ENCODE measurements around the gene TCTA.
"Not testable (repeated sequence)": the region's sequence is repeated elsewhere in the genome, so short reads cannot be mapped to it uniquely, and the experiment has no call there.

TCTA gene

GRCh38 chr3:49399461-49399860 lies 12.8 kb upstream of the TCTA start:
- DNase-seq = peak in 1 of 2 experiments; percentile 32
- TF ChIP-seq POLR2A (IDR thresholded peaks at IDR 0.05; ENCODE audit: low read length) (no peak), GATA1 (IDR thresholded peaks at IDR 0.05; ENCODE audit: low read depth, low read length) (no peak)

- TF ChIP-seq GATA1 (IDR thresholded peaks at IDR 0.05; ENCODE audit: low read depth, low read length) (no peak), POLR2A (IDR thresholded peaks at IDR 0.05; ENCODE audit: low read length) (no peak)
- no peak for DNase-seq
Observed at GRCh38 chr3:49401766-49402165, 10.5 kb upstream of the TCTA start.

- TF ChIP-seq GATA1 (IDR thresholded peaks at IDR 0.05; ENCODE audit: low read depth, low read length) = no peak
- no peak for DNase-seq
Observed at GRCh38 chr3:49403891-49404290, 8.3 kb upstream of the TCTA start.

- not testable (repeated sequence) for DNase-seq
Observed at GRCh38 chr3:49405570-49405969, 6.7 kb upstream of the TCTA start.

GRCh38 chr3:49406571-49407565 lies 5.4 kb upstream of the TCTA start:
- no peak for DNase-seq

GRCh38 chr3:49410066-49410845 lies 2.0 kb upstream of the TCTA start:
- TF ChIP-seq POLR2A (IDR thresholded peaks at IDR 0.05; ENCODE audit: low read length) (no peak), GATA1 (IDR thresholded peaks at IDR 0.05; ENCODE audit: low read depth, low read length) (no peak)
- peak in 1 of 2 experiments; percentile 45 for DNase-seq

More at GRCh38 chr3:49406571-49407565, 5.4 kb upstream of the TCTA start:
- TF ChIP-seq POLR2A (IDR thresholded peaks at IDR 0.05; ENCODE audit: low read length) = no peak
- no peak for TF ChIP-seq GATA1 (IDR thresholded peaks at IDR 0.05; ENCODE audit: low read depth, low read length)

- DNase-seq = peak; percentile 48 to 70
- no peak for TF ChIP-seq POLR2A (IDR thresholded peaks at IDR 0.05; ENCODE audit: low read length)
- TF ChIP-seq GATA1 (IDR thresholded peaks at IDR 0.05; ENCODE audit: low read depth, low read length) = no peak
Observed at GRCh38 chr3:49410846-49411534, 1.2 kb upstream of the TCTA start.

- TF ChIP-seq POLR2A (IDR thresholded peaks at IDR 0.05; ENCODE audit: low read length) (no peak), GATA1 (IDR thresholded peaks at IDR 0.05; ENCODE audit: low read depth, low read length) (no peak)
- peak; percentile 82 to 87 for DNase-seq
Observed at GRCh38 chr3:49411535-49411967, 672 bp upstream of the TCTA start.

GRCh38 chr3:49412632-49413337 lies 562 bp downstream of the TCTA start:
- DNase-seq = peak; percentile 48 to 51
- TF ChIP-seq POLR2A (IDR thresholded peaks at IDR 0.05; ENCODE audit: low read length) (no peak), GATA1 (IDR thresholded peaks at IDR 0.05; ENCODE audit: low read depth, low read length) (no peak)

GRCh38 chr3:49413338-49413734 lies 1.1 kb downstream of the TCTA start:
- no peak for TF ChIP-seq GATA1 (IDR thresholded peaks at IDR 0.05; ENCODE audit: low read depth, low read length)
- TF ChIP-seq POLR2A (IDR thresholded peaks at IDR 0.05; ENCODE audit: low read length) = no peak
- DNase-seq = peak in 1 of 2 experiments; percentile 48

GRCh38 chr3:49414753-49415152 lies 2.5 kb downstream of the TCTA start:
- TF ChIP-seq POLR2A (IDR thresholded peaks at IDR 0.05; ENCODE audit: low read length) (no peak), GATA1 (IDR thresholded peaks at IDR 0.05; ENCODE audit: low read depth, low read length) (no peak)
- DNase-seq = no peak

- no peak for DNase-seq
- no peak for TF ChIP-seq GATA1 (IDR thresholded peaks at IDR 0.05; ENCODE audit: low read depth, low read length)
Observed at GRCh38 chr3:49415931-49416601, 3.8 kb downstream of the TCTA start.

GRCh38 chr3:49416867-49417266 lies 4.6 kb downstream of the TCTA start:
- no peak for DNase-seq
- no peak for TF ChIP-seq POLR2A (IDR thresholded peaks at IDR 0.05; ENCODE audit: low read length)
- TF ChIP-seq GATA1 (IDR thresholded peaks at IDR 0.05; ENCODE audit: low read depth, low read length) = no peak
